ENCODE results near the gene ZFYVE27. TPM values are rescaled to one million over a fixed set of nuclear protein-coding genes. Genes with fewer than 3 reads are reported as not detected.

Gene ZFYVE27
- total RNA-seq, 1 donor from 2014 or later = 26.9 TPM

- H3K4me1 Mint-ChIP-seq = peaks cover 12% of the 10 kb centered on the region
- no peak overlapping the region for H3K27ac Mint-ChIP-seq (ENCODE audit: unreplicated experiment)
- no peak for DNase-seq (ENCODE audit: low read depth, low spot score)
- TF ChIP-seq, protein P1, sequence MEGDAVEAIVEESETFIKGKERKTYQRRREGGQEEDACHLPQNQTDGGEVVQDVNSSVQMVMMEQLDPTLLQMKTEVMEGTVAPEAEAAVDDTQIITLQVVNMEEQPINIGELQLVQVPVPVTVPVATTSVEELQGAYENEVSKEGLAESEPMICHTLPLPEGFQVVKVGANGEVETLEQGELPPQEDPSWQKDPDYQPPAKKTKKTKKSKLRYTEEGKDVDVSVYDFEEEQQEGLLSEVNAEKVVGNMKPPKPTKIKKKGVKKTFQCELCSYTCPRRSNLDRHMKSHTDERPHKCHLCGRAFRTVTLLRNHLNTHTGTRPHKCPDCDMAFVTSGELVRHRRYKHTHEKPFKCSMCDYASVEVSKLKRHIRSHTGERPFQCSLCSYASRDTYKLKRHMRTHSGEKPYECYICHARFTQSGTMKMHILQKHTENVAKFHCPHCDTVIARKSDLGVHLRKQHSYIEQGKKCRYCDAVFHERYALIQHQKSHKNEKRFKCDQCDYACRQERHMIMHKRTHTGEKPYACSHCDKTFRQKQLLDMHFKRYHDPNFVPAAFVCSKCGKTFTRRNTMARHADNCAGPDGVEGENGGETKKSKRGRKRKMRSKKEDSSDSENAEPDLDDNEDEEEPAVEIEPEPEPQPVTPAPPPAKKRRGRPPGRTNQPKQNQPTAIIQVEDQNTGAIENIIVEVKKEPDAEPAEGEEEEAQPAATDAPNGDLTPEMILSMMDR (conservative IDR thresholded peaks at IDR 0.05) = no peak
- no peaks in the 10 kb centered on the region for H3K27me3 Mint-ChIP-seq (ENCODE audit: low read depth)
- H3K36me3 Mint-ChIP-seq (ENCODE audit: low read depth) = no peaks in the 10 kb centered on the region
- H3K4me3 Mint-ChIP-seq = no peak overlapping the region
- H3K9me3 Mint-ChIP-seq = no peaks in the 10 kb centered on the region
These were observed 7.9 kb upstream of the ZFYVE27 start for GRCh38 chr10:97729014-97729413.

- peaks cover 11% of the 10 kb centered on the region for H3K9me3 Mint-ChIP-seq
- no peak overlapping the region for H3K27ac Mint-ChIP-seq (ENCODE audit: unreplicated experiment)
- peaks cover 10% of the 10 kb centered on the region for H3K4me1 Mint-ChIP-seq
- DNase-seq (ENCODE audit: low read depth, low spot score) = peak; percentile 74
- H3K27me3 Mint-ChIP-seq (ENCODE audit: low read depth) = peaks cover 7% of the 10 kb centered on the region
- H3K36me3 Mint-ChIP-seq (ENCODE audit: low read depth) = no peaks in the 10 kb centered on the region
- TF ChIP-seq, protein P1 (conservative IDR thresholded peaks at IDR 0.05) = peak; percentile 90
- H3K4me3 Mint-ChIP-seq = peak overlapping the region; percentile 58
These were observed 5.4 kb upstream of the ZFYVE27 start for GRCh38 chr10:97731346-97732051.

DNA sequence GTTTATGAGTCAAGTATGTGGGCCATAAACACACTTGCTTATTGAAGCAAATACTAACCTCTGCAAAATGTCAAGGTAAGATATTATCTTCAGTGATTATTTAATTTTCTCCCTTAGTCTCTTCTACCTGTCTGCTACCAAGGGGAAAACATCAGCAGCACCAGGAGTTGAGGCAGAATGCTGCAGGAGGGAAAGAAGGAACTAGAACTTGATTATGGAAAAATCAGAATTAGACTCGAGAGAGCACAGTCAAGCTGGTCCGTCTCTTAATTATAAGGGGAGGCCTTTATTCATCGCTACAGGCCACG lies 4.9 kb upstream of the ZFYVE27 start:
- no peak for DNase-seq (ENCODE audit: low read depth, low spot score)
- H3K4me3 Mint-ChIP-seq = peak overlapping the region; percentile 58
- no peak overlapping the region for H3K27ac Mint-ChIP-seq (ENCODE audit: unreplicated experiment)
- H3K4me1 Mint-ChIP-seq = peaks cover 10% of the 10 kb centered on the region
- H3K36me3 Mint-ChIP-seq (ENCODE audit: low read depth) = no peaks in the 10 kb centered on the region
- H3K9me3 Mint-ChIP-seq = peaks cover 13% of the 10 kb centered on the region
- TF ChIP-seq, protein P1 (conservative IDR thresholded peaks at IDR 0.05) = no peak
- H3K27me3 Mint-ChIP-seq (ENCODE audit: low read depth) = peaks cover 7% of the 10 kb centered on the region

DNA sequence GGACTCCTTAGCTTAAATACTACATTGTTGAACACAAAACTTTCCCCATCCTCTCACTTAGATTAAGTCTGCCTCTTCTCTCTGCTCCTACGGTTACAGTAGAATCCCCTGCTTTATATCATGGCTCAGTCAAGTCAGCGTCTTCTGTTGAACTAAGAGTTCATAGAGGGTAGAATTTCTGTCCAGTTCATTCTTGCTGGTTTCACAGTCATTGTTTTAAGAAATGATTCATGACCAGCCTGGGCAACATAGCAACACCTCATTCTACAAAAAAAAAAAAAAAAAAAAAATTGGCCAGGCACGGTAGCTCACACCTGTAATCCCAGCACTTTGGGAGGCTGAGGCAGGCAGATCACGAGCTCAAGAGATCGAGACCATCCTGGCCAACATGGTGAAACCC lies 3.7 kb upstream of the ZFYVE27 start:
- TF ChIP-seq, protein P1 (conservative IDR thresholded peaks at IDR 0.05) = no peak
- no peak overlapping the region for H3K27ac Mint-ChIP-seq (ENCODE audit: unreplicated experiment)

GRCh38 chr10:97734021-97734420 lies 2.9 kb upstream of the ZFYVE27 start:
- peak overlapping the region; percentile 54 for H3K4me3 Mint-ChIP-seq
- TF ChIP-seq, protein P1 (conservative IDR thresholded peaks at IDR 0.05) = no peak
- H3K36me3 Mint-ChIP-seq (ENCODE audit: low read depth) = no peaks in the 10 kb centered on the region
- peaks cover 7% of the 10 kb centered on the region for H3K27me3 Mint-ChIP-seq (ENCODE audit: low read depth)
- no peak for DNase-seq (ENCODE audit: low read depth, low spot score)
- H3K27ac Mint-ChIP-seq (ENCODE audit: unreplicated experiment) = no peak overlapping the region
- peaks cover 13% of the 10 kb centered on the region for H3K9me3 Mint-ChIP-seq
- H3K4me1 Mint-ChIP-seq = peaks cover 21% of the 10 kb centered on the region

More for the DNA sequence above, 3.7 kb upstream of the ZFYVE27 start:
- Mint-ChIP-seq H3K4me3 (no peak overlapping the region), H3K36me3 (ENCODE audit: low read depth) (no peaks in the 10 kb centered on the region), H3K4me1 (peaks cover 20% of the 10 kb centered on the region), H3K27me3 (ENCODE audit: low read depth) (peaks cover 7% of the 10 kb centered on the region), H3K9me3 (peaks cover 13% of the 10 kb centered on the region)
- DNase-seq (ENCODE audit: low read depth, low spot score) = no peak

Measured in neural crest cell (in vitro differentiated cells).